Head of caudate nucleus (tissue), 42 donors: ENCODE data around the gene JAK1.
"Not testable (repeated sequence)": the region's sequence is repeated elsewhere in the genome, so short reads cannot be mapped to it uniquely, and the experiment has no call there.

Experiments
- DNase-seq, 42 donors: peaks; one replicate each; pipeline versions ENCODE4 v3.0.0 to v3.0.0-alpha.2; 2020 to 2021; ENCODE audit warnings: mixed read lengths in 7 of 42
- intact Hi-C: fragments of 100-400 bp; cut with DNase I; formaldehyde crosslinking; loops from one replicate; pipeline ENCODE4 v1.15.0; 2022

JAK1 gene

GRCh38 chr1:64966158-64966971 lies at the start of gene JAK1:
JAK1 (minus strand) TSS chr1:64966549; CDS start chr1:64886264, 80,285 bp downstream.
- peak; percentile 55 to 96 (median 90) for DNase-seq
- intact Hi-C loops, result loop anchor here (10.0 kb wide), 1 partner anchor 98 kb away; no protein-coding TSS in a partner anchor

- intact Hi-C loops, result no loop called here
- no peak for DNase-seq
Observed at GRCh38 chr1:65014321-65014720, 48.0 kb upstream of the JAK1 start.

GRCh38 chr1:65011983-65012382 lies 45.6 kb upstream of the JAK1 start:
- DNase-seq, result no peak
- intact Hi-C loops, result no loop called here

- DNase-seq, result no peak
- intact Hi-C loops, result no loop called here
Observed at GRCh38 chr1:65009724-65010420, 43.5 kb upstream of the JAK1 start.

GRCh38 chr1:65009176-65009575 lies 42.8 kb upstream of the JAK1 start:
- DNase-seq, result no peak
- intact Hi-C loops, result no loop called here

GRCh38 chr1:65006806-65007205 lies 40.5 kb upstream of the JAK1 start:
- intact Hi-C loops, result no loop called here
- DNase-seq, result no peak

- intact Hi-C loops, result no loop called here
- DNase-seq, result no peak
Observed at GRCh38 chr1:65003316-65003664, 36.9 kb upstream of the JAK1 start.

- intact Hi-C loops, result no loop called here
- peak; percentile 41 to 90 (median 74) for DNase-seq
Observed at GRCh38 chr1:65002508-65003315, 36.4 kb upstream of the JAK1 start.

GRCh38 chr1:65002156-65002507 lies 35.8 kb upstream of the JAK1 start:
- DNase-seq, result peak in 4 of 42 donors; percentile 5 to 36 (median 16)
- intact Hi-C loops, result no loop called here

- intact Hi-C loops, result no loop called here
- DNase-seq, result peak in 30 of 42 donors; percentile 7 to 57 (median 22)
Observed at GRCh38 chr1:65001231-65001792, 35.0 kb upstream of the JAK1 start.

- intact Hi-C loops, DNase-seq: not testable (repeated sequence)
Observed at GRCh38 chr1:64998425-64998948, 32.1 kb upstream of the JAK1 start.

GRCh38 chr1:64996541-64997257 lies 30.4 kb upstream of the JAK1 start:
- intact Hi-C loops, result no loop called here
- DNase-seq, result no peak

- intact Hi-C loops, result no loop called here
- DNase-seq, result no peak
Observed at GRCh38 chr1:64995316-64995715, 29.0 kb upstream of the JAK1 start.

- intact Hi-C loops, result no loop called here
- no peak for DNase-seq
Observed at GRCh38 chr1:64986903-64987871, 20.8 kb upstream of the JAK1 start.

- intact Hi-C loops, result no loop called here
- DNase-seq, result no peak
Observed at GRCh38 chr1:64984737-64985136, 18.4 kb upstream of the JAK1 start.

GRCh38 chr1:64984106-64984505 lies 17.8 kb upstream of the JAK1 start:
- intact Hi-C loops, result no loop called here
- no peak for DNase-seq

GRCh38 chr1:64983110-64983509 lies 16.8 kb upstream of the JAK1 start:
- DNase-seq, result no peak
- intact Hi-C loops, result no loop called here
